ELR (cell line): ENCODE measurements around the gene FGD2.
"Not testable (repeated sequence)": the region's sequence is repeated elsewhere in the genome, so short reads cannot be mapped to it uniquely, and the experiment has no call there.

Experiments
- DNase-seq: peaks from one replicate; pipeline ENCODE4 v3.0.0-alpha.2; 2015; ENCODE audit warnings: low read depth

The FGD2 gene

GRCh38 chr6:37039958-37040357 is 34.5 kb downstream of the FGD2 start:
- DNase-seq, result no peak

DNA sequence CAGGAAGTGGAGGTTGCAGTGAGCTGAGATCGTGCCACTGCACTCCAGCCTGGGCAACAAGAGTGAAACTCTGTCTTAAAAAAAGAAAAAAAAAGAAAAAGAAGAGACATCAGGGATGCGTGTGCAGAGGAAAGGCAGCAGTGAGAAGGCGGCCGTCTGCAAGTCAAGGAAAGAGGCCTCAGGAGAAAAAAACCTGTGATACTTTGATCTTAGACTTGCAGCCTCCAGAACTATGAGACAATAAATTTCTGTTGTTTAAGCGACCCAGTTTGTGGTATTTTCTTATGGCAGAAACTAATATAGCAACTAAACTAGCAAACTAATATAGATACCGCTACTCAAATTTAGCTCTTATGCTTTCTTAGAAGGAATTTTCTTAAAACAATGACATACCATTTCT is 36.1 kb downstream of the FGD2 start:
- DNase-seq, result no peak

- no peak for DNase-seq
Observed at GRCh38 chr6:37042150-37042549, 36.7 kb downstream of the FGD2 start.

DNA sequence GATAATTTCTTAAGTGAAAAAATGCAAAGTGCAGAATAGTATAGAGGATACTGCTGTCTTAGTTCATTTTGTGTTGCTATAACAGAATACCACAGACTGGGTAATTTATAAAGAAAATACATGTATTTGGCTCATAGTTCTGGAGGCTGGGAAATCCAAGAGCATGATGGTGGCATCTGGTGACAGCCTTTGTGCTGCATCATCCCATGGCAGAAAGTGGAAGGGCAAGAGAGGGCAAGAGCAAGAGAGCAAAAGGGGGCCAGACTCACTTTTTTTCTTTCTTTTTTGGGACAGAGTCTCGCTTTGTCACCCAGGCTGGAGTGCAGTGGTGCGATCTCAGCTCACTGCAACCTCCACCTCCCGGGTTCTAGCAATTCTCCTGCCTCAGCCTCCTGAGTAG is 37.6 kb downstream of the FGD2 start:
- not testable (repeated sequence) for DNase-seq

DNA sequence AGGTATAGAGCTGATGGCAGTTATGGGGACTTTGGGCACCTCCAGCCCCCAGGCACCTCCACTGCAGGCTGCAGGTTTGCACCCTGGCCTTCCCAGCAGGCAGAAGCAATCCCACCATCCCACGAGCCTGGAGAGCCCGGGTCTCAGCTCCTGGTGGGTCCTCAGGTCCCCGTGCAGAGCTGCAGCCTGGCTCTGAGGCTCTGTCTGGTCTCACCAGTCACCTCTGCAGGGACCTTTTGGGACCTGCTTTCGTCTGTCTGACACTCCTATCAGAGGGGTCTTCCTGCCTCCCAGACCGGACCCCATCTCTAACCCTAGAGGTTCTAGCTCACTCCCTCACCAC is 41.9 kb downstream of the FGD2 start:
- DNase-seq, result no peak

- no peak for DNase-seq
Observed at GRCh38 chr6:37047689-37048402, 42.4 kb downstream of the FGD2 start.

GRCh38 chr6:37048403-37048850 is 43.0 kb downstream of the FGD2 start:
- no peak for DNase-seq

- peak; percentile 84 for DNase-seq
Observed at GRCh38 chr6:37048851-37049757, 43.6 kb downstream of the FGD2 start.

- DNase-seq, result no peak
Observed at GRCh38 chr6:37049758-37050044, 44.2 kb downstream of the FGD2 start.

DNA sequence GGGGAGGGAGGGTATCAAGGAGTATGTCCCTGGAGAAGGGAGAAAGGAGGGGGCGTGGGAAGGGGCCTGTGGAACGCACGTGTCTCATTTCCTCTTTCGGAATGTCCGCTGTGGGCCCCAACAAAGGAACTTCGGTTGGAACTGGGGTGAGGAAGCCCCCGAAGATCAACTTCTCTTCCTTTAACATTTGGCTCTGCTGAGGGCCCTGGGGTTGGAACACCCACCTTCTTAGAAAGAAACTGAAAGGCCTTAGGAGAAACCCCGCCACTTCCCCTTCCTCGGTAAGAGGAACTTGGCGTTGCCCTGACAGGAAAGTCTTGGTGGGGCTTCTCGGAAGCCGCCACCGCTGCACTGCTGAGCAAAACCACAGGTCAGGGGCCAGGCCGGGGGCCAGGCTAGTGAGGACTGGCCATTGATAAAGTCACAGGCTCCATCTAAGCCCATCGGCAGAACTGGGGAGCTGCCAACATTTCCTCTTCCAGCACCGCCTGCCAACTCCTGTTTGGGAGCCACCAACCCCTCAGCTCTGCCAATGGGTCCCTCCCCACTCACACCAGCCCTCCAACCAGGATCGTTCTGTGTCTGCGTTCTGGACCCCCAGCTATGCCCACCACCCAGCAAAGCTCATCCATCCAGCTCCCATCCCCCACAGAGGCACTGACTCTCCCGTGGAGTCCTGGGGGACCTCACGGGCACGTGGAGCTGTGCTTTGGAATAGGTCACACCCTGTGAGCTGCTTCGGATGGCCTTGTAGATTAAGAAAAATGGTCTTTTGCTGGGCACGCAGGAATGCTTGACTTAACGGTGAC is 44.8 kb downstream of the FGD2 start:
- DNase-seq, result no peak

GRCh38 chr6:37050854-37051137 is 45.3 kb downstream of the FGD2 start:
- no peak for DNase-seq

GRCh38 chr6:37051138-37052026 is 45.9 kb downstream of the FGD2 start:
- DNase-seq, result peak; percentile 76

GRCh38 chr6:37052027-37052628 is 46.7 kb downstream of the FGD2 start:
- no peak for DNase-seq

- DNase-seq, result no peak
Observed at GRCh38 chr6:37053683-37054082, 48.2 kb downstream of the FGD2 start.

GRCh38 chr6:37054171-37054570 is 48.7 kb downstream of the FGD2 start:
- no peak for DNase-seq

GRCh38 chr6:37054580-37054979 is 49.1 kb downstream of the FGD2 start:
- DNase-seq, result no peak

GRCh38 chr6:37056112-37056403 is 50.6 kb downstream of the FGD2 start:
- DNase-seq, result no peak

GRCh38 chr6:37056439-37057127 is 51.1 kb downstream of the FGD2 start:
- DNase-seq, result peak; percentile 59

GRCh38 chr6:37057128-37057471 is 51.6 kb downstream of the FGD2 start:
- no peak for DNase-seq

GRCh38 chr6:37057678-37058077 is 52.2 kb downstream of the FGD2 start:
- DNase-seq, result no peak

DNA sequence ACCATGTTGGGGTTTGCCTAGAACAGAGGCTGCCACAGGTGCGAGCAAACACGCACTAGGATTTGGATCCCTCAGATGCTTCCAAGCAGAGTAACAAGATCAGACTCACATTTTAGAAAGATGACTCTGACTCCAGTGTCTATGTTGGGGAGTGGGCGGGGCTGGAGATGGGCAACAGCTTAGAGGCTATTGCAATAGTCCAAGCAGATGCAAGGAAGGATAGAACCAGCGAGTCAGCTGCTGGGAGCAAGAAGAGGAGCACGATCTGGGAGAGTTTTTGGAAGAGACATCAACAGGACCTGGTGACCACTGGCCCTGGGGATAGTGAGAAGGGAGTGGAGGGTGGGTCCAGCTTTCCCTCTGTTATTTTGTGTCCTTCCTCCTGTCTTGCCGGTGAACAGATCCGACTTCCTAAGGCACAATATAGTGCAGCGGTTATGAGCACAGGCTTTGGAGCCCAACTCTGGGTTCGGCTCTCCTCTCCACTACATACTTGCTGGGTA is 52.7 kb downstream of the FGD2 start:
- peak; percentile 50 for DNase-seq
